A204.1 (cell line): Measurements from ENCODE around the gene GUCY2C.

Experiments
- FAIRE-seq: peaks from 2 replicates; lab custom pipeline; 2012; peaks lifted over from hg19 to GRCh38; lab: Jason Lieb, UNC

The GUCY2C gene

DNA sequence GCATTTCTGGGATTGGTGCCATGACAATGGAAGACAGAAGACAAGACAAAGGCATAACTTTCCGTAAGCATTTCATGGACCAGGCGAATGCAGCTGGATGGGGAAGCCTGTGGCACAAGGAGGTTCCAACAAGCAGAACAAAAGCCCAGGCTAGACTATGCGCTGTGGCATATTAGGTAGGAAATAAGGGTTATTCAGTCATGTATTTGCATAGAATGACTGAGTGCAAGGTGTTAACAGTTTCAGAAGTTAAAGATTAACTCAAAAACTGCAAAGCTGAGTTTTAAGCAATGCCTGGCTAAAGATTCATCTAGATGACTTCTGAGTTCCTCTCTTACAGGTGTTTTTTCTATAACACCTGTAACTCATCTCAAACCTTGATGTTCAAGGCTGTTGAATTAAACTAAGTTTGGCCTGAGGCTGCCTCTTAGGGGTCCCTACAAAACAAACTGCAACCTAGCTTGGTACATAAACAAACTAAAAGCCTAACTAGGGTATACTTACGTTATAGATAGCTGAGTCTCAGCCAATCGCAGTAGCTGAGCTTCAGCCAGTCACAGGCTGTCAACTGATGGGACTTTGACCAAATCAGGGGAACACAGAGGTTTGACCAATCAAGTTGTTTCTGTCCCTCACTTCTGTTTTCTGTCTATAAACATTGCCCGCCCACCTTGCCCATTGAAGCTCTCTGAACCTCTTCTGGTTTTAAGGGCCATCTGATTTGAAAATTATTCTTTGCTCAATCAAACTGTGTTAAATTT is 76.5 kb downstream of the GUCY2C start:
- no peak for FAIRE-seq

DNA sequence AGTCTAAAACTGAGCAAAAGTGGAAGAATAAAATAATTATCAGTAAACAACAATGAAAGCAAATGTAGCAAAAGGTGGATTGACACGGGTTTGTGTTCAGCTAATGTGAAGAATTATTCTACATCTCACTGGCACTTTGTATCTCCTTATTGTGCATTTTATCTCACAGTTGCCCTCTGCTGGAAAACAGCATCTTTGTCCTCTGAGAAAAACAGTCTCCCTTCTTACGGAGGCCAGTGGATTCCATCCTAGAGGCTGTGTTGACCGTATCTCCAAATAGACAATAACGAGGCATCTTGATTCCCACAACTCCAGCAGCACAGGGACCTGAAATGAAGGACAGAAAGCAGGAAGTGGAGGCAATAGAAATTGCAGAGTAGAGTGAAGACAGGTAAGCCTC is 77.4 kb downstream of the GUCY2C start:
- no peak for FAIRE-seq

DNA sequence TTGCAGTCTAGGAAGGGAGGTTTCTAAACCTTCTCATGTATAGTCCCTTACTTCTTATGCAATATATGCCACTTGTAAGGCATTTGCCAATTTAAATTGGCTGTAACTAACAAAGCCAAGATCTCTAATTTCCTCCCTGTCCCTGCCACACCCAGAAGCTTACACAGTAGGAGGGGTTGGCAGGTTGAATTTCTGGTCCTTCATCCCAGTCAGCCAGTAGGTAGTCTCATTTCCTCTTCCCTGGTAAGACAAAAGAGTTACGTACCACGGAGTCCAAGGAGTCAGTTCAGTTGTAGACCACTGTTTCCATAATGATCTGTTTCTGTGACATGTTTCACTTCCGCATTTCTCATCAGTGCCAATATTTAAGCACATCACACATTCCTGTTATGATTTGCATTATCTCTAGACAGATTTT is 81.7 kb downstream of the GUCY2C start:
- FAIRE-seq = no peak

DNA sequence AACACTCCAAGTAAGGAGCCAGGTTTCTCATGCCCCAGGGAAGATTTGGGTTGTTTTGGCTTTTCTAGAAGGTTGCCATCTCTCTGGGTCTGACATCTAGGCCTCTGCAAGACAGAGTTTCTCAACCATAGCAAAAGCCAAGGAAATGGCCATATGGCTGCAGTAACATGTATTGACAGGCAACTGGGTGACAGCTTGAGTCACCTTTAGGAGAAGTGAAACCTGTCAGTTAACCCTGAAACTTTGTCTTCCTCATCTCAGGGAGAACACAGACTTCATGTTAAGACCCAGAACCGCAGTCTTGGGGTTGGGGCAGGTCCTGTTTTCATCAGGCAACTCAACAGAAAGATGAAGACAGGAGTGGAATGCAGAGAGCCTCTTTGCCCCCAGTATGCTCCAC is 82.7 kb downstream of the GUCY2C start:
- FAIRE-seq = no peak

DNA sequence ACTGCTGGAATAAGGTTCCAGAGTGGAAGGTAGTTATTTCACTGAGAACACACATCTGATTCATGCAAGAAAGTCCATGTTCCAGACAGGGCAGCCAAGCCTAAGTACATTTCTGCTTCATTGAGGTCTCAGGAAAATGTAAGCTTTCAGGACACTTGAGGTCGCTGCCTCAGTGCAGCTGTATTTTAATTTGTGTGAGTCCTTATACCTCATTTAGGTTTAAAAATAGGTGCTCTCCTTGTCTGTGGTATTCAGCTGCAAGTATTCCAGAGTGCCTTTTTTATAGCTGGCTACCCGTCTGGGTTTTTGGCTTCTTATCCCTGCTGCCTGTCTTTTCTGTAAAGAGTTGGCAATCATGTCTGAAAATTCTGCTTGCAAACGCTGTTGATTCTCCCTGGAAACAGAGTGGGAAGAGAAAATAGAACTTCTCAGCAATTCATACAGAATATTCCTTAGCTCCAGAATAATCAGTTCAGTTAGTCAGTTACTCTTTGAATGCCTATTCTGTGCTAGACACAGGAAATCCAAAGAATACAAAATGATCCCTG is 83.4 kb downstream of the GUCY2C start:
- FAIRE-seq = no peak

DNA sequence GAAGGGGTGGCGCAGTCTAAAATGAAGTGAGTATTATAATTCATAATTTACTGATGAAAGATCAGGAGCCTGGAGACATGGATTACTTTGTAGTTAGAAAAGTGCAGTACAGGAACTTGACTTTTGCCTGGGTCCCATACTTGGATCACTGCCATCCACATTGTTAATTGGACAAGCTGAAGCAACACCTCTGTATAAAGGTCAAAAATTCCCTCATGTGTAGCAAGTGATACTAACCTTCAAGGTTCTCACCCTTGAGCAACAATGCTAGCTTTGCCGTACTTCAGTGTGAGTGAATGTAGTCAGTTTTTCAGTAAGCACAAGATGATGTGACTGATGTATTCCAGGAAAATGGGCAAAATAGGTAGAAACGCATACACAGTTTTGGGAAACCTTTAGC is 84.1 kb downstream of the GUCY2C start:
- no peak for FAIRE-seq

DNA sequence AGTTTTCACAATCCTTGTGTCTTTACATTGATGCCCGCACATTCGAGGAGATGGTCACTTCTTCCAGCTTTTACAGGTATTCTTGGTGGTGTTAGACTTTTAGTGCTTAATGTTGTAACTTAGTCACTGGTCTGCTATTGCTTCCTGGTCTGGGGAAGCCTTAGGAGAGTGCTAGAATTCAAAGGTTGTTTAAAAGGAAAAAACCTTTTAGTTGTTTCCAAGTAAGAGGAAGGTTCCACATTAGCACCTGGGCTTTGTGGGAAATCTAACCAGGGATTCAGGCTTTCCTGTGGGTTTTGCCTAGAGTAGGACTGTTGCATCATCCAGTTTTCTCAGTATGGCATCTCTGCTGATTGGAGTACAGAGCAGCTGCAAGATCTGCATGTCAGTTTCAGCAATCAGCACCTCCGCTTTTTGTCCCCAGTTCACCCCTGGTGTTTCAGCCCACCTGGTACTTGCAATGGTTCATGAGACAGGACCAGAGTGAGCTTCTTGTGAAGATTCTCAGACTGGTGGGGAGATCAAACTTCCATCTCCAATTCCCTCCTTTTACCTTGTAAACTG is 84.7 kb downstream of the GUCY2C start:
- no peak for FAIRE-seq

DNA sequence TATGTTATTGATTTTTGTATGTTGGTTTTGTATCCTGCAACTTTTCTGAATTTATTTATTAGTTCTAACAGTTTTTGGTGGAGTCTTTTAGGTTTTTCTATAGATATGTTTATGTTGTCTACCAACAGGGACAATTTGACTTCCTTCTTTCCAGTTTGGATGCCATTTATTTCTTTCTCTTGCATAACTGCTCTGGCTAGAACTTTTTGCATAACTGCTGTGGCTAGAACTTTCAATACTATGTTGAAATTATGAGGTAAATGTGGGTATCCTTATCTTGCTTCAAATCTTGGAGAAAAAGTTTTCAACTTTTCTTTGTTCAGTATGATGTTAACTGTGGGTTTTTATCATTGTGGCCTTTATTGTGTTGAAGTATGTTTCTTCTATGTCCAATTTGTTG is 88.8 kb downstream of the GUCY2C start:
- FAIRE-seq = no peak

DNA sequence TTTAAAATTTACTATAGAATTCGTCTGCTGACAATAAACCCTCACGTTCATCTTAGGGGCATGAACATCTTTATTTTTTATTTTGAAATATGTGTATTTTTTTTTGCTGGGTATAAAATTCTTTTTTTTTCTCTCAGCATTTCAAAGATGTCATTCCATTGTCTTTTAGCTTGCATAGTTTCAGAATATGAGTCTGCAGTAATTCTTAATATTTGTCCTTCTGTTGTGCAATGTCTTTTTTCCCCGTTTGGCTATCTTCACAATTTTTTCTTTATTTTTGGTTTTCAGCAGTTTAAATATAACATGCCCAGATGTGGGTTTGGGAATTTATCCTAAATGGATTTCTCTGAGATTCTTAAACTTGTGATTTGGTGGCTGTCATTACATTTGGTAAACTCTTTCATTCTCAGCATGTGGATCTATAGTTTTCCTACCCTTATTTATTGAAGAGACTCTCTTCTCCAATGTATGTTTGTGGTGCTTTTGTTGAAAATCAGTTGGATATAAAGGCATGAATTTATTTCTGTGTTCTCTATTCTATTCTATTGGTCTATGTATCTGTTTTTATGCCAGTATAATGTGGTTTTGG is 90.9 kb downstream of the GUCY2C start:
- FAIRE-seq = no peak

DNA sequence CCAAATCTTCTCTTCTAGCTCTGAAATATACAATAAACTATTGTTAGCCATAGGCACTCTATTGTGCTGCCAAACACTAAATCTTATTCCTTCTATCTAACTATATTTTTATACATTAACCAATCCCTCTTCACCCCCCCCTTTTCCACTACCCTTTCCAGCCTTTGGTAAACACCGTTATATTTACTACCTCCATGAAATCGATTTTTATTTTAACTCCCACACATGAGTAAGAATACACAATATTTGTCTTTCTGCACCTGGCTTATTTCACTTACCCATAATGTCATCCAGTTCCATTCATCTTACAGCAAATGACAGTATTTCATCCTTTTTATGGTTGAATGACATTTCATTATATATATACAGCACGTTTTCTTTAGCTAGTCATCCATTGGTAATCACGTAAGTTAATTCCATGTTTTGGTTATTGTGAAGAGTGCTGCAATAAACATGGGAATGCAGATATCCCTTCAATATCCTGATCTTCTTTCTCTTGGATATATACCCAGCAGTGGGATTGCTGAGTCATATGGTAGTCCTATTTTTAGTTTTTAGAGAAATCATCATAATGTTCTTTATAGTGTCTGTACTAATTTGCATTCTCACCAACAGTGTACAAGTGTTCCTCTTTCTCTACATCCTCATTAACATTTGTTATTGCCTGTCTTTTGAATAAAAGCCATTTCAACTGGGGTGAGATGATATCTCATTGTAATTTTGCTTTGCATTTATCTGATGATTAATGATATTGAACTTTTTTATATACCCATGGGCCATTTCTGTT is 94.5 kb downstream of the GUCY2C start:
- no peak for FAIRE-seq

DNA sequence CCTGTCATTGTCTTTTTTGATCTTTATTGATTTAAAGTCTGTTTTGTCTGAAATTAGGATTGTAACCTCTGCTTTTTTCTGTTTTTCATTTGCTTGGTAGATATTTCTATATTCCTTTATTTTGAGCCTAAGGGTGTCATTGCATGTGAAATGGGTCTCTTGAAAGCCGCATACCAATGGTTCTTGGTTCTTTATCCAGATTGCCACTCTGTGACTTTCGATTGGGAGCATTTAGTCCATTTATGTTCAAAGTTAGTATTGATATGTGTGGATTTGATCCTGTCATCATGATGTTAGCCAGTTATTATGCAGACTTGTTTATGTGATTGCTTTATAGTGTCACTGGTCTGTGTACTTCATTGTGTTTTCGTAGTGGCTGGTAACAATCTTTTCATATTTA is 98.9 kb downstream of the GUCY2C start:
- FAIRE-seq = no peak

DNA sequence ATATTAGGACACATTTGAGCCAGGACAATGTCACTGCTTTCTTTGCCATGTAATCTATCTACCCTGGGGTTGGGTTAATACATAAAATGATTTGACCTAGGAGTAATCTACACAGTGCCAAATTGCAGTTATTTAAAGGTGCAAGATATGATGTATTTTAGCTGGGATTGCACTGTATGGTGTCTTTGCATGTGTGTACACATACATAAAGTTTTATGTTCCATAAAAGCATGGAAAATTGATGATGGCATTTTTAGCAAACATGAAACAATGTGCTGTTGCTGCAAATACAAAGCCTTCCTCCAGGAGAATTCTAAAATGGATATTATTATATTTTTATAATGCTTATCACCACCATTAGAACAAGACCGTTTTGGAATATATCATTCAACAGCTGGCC is 104.7 kb downstream of the GUCY2C start:
- FAIRE-seq = no peak

DNA sequence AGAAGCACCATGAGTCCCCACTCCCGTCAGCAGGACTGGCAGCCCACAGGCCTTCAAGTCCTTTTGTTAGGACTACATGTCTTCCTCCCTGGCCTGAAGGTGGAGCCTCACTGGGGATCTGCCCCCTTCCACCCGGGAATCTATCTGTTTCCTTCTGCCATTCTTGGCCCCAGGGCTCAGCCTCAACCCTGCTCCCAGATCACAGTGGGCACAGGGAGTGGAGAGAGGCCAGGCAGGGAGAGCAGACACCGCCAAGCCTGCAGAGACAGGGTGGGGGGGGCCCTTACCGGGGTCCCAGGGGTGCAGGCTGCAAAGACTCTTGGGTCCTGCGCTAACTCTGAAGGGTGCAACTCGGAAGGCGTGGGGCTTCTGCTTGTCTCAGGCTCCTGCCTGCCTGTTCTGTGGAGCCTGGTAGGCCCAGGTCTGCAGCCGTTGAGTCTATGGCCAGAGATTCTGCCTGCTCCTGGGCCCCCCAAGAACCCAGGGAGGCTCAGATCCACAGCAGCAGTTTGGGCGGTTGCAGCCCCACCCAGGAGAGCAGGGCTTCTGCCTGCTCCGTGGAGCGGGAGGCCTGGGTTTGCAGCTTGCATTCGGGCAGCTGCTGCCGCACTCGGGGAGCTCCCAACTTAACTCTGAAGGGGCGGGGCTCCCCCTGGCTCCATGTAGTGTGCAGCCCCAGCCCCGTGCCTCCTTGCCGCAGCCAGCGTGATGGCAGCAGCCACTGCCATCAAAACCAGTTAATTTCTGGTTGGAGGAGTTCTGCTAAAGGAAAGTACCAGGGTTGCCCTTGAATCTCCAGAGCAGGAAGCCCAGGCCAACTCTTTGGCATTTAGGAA is 107.0 kb downstream of the GUCY2C start:
- no peak for FAIRE-seq

DNA sequence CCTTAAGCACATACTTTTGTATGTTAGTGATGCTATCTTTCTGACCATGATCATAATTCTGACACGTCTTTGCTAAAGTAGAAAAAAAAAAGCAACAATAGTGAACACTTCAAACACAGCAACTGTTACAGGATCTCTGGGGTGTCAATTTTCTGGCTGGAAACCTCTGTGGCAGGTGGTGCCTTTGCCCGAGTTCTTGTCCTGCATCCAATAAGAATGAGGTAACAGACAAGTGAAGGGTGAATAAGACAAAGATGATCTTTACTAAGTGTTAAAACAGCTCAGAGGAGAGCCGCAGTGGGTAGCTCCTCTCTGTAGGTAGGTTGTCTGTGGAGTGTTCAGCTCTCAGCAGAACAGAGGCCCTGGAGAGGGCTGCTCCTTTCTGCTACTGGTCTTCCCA is 107.8 kb downstream of the GUCY2C start:
- no peak for FAIRE-seq

DNA sequence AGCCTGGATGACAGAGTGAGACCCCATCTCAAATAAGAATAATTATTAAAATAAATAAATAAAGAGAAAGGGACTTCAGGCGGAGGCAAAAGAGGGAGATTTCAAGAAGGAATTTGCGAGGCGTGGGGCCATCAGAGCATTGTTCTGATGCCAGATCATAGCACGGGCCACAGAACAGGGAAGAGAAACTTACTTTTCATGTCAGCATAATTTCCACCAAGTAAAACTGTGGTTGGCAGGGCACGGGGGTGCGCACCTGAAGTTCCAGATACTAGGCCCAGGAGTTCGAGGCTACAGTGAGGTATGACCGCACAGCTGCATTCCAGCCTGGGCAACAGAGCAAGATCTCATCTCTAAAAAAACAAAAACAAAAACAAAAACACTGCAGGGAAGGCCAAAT is 117.8 kb downstream of the GUCY2C start:
- FAIRE-seq = no peak

DNA sequence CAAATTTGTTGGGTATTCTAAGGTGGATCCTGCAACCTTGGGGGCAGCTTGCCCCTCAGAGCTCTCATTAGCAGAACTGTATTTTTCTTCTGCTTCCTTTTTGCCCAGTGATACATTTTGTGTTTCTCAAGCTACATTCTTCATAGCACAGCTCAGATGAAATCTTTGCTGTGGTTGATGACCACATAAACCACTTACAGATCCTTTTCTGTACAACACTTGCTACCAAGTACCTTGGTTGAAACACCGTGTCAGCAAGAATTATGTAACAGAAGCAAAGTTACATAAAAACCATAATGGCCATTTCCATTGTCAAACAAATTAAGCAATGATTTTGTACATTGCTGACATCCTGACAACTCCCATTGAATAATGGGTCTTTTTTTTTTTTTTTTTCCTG is 119.1 kb downstream of the GUCY2C start:
- FAIRE-seq = no peak

DNA sequence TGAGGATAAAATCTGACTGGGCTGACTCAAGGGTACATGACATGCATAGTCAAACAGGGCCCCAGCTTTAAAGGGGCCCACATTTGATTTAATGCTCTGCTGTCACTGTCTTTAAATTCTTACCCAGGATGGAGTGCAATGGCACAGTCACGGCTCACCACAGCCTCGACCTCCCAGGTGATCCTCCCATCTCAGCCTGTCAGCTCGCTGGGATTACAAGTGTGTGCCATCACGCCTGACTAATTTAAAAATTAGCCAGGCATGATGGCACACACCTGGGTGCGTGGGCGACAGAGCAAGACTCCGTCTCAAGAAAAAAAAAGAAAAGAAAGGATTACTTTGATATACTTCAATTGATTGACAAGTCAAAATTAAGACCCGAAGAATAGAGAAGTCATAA is 119.5 kb downstream of the GUCY2C start:
- FAIRE-seq = no peak

DNA sequence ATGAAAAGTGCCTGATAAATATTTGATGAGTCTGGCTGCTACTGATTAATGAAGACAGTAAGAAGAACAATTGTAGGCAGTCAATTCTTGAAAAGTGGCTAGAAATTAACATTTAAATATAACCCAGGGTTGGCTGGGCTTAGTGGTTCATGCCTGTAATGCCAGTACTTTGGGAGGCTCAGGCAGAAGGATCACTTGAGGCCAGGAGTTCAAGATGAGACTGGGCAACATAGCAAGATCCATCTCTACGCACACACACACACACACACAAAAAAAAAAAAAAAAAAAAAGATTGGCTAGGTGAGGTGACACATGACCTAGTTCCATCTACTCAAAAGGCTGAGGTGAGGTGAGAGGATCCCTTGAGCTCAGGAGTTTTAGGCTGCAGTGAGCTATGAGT is 120.8 kb downstream of the GUCY2C start:
- FAIRE-seq = no peak

DNA sequence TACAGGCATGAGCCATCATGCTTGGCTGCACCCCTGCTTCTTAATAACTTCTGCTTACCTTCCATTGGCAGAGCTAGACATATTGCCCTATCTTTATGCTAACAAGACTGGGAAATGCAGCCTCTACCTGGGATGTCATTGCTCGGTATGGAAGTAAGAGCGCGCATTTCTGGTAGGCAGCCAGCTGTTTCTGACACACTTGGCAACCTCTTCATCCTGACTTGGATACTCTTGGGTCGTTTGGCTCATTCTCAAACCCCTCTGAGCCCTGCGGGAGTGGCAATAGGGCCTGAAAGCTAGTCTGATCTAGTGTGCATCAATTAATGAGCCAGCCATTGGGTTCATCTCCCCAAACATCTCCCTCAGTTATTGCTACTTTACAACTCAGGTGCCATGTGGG is 123.3 kb downstream of the GUCY2C start:
- no peak for FAIRE-seq

DNA sequence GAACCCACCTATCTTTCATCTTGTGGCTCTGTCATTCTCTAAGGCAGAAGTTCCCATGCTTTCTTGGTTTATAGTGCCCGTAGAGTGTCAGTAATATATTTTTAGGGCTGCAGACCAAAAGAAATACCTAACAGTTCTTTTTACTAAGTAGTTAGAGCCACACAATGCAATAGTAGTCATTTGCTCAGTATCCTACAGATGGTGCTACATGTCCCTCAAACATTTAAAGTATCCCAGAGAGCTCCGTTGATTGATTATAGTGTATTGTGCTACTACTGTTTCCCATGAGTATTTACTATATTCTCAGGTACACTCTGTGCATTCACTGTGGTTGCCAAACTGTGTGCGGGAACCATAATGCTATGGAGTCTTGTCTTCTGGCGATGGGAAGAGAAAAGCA is 124.0 kb downstream of the GUCY2C start:
- FAIRE-seq = no peak

DNA sequence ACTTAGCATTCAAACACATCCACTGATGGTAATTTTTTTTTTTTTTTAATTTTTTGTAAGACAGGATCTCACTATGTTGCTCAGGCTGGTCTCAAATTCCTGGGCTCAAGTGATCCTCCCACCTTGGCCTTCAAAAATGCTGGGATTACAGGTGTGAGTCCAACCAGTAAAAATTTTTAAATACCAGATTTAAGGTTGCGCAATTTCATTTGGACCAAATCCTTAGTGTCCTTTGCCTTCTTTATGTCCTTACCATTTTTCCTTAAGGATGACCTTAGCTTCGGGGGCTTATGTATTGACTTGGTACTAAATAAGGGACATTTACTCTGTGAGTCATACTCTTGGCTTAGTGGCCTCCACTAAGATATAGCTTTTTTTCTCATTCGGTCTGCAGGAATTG is 124.6 kb downstream of the GUCY2C start:
- FAIRE-seq = no peak

DNA sequence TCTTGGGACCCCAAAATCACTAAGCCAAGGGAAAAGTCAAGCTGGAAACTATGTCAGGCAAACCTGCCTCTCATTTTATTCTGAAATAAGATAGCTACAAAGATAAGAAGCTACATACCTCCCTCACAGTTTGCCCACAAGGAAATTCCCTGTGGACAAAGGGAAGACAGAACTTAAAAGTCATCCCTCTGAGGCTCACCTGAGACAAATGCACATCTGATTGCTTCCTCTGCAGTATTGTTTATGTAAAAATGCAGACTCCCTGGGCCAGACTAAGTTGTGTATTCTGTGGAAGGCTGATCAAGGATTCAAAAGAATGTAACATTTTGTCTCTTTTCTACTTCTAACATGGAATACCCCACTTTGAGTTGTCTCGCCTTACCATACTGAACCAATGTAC is 126.2 kb downstream of the GUCY2C start:
- no peak for FAIRE-seq
